Stimulated activated CD4-positive, alpha-beta T cell treated with anti-CD3 and anti-CD28 coated beads, Interleukin-12 subunit alpha, Interleukin-12 subunit beta, amount 100 ng/mL, for 24 hours (primary cell): Measurements from ENCODE around the gene ZNF333.
"Not testable (repeated sequence)": the region's sequence is repeated elsewhere in the genome, so short reads cannot be mapped to it uniquely, and the experiment has no call there.

Experiments
- DNase-seq, 2 experiments: peaks; one replicate each; pipeline ENCODE4 v3.0.0-alpha.2; 2020; ENCODE audit warnings: low read depth in 2 of 2

The ZNF333 gene

DNA sequence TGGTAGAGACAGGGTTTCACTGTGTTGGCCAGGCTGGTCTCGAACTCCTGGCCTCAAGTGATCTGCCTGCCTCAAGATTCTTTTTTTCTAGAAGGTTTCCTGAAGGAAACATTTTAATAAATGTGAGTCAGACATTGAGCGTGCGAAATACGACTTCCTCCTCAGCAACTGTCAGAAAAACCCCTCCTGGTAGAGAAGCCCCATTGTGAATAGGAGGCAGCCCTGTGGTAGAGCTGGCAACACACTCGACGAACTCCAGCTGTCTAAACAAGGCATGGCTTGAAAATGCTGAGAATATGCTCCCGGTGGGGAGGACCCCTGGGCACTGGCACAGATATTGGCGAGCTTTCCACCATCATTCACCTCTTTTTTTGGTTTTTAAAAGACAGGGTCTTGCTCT, 9.8 kb downstream of the ZNF333 start:
- DNase-seq: no peak

DNA sequence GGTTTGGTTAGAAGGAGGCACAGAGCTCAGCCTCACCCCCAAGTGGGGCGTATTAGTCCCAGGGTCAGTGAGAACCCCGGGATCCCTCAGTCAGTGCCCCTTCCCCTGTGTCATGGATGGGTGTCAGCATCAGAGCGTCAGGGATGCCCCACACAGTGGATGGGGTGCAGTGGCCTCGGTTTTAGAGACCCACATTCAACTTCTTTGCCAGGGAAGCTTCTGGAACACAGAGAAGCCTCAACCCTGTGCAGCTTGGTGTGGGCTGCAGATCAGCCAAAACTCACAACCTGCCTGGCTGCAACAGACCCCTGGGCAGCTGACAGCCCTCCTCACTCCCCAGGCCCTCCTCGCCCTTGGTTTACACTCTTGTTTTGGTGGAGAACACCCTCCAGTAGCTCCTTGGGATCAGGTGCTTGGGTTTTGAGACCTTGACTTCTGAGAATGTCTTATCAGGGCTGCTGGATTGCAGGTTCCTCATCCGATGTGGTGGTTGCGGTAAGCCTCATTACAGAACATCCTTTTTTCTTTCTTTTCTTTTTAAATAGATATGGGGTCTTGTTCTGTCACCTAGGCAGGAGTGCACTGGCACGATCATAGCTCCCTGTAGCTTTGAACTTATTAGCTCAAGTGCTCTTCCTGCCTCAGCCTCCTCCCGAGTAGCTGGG, 11.0 kb downstream of the ZNF333 start:
- no peak for DNase-seq

DNA sequence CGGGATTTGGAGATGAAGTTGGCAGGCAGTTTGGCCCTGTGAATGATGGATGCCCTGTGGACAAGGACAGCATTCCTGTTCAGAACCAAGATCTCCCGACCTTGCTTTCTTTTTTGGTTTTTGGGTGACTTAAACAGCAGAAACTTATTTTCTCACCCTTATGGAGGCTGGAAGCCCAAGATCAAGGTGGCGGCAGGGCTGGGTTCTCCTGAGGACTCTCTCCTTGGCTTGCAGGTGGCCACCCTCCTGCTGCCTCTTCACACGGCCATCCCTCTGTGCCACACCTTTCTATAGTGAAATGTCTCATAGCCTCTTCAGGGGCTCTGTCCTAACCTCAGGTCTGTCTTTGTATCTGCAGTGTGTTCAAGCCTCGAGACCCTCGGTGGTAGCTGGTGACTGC, 14.0 kb downstream of the ZNF333 start:
- no peak for DNase-seq

- DNase-seq: no peak
Observed at GRCh38 chr19:14704450-14704849, 14.6 kb downstream of the ZNF333 start.

DNA sequence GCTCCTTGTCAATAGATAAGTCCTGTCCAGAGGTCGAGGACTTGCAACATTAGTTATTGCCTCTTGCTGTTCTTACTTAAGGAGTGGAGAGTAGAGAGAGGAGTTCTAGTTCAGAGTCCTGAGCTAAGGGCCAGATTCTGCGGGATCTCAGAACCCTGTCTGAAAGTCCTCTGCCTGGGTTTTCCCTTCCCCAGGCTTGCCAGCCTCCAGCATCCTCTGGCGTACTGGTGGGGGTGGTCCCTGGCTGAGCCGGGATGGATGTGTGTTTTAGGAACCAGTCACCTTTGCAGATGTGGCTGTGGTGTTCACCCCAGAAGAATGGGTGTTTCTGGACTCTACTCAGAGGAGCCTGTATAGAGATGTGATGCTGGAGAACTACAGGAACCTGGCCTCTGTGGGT, 26.0 kb downstream of the ZNF333 start:
- DNase-seq: no peak

DNA sequence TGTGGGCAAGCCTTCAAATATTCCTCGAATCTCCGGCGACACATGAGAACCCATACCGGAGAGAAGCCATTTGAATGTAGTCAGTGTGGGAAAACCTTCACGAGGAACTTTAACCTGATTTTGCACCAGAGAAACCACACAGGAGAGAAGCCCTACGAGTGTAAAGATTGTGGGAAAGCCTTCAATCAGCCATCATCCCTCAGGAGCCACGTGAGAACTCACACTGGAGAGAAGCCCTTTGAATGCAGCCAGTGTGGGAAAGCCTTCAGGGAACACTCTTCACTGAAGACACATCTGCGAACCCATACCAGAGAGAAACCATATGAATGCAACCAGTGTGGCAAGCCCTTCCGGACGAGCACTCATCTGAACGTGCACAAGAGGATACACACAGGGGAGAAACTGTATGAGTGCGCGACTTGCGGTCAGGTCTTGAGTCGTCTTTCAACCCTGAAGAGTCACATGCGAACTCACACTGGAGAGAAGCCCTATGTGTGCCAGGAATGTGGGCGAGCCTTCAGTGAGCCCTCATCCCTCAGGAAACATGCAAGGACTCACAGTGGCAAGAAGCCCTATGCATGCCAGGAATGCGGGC, 28.8 kb downstream of the ZNF333 start:
- no peak for DNase-seq

DNA sequence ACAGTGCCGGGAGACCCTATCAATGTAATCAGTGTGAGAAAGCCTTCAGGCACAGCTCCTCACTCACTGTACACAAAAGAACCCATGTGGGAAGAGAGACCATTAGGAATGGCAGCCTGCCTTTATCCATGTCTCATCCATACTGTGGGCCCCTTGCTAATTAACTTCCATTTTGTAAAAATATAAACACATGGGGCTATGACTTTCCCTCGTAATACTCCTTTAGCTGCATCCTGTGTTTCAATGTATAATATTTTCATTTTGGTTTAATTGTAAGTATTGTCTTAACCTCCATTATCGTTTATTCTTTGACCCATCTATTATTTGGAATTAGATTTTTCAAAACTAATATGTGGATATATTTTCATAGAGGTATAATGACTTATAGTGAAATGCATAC, 29.3 kb downstream of the ZNF333 start:
- no peak for DNase-seq

DNA sequence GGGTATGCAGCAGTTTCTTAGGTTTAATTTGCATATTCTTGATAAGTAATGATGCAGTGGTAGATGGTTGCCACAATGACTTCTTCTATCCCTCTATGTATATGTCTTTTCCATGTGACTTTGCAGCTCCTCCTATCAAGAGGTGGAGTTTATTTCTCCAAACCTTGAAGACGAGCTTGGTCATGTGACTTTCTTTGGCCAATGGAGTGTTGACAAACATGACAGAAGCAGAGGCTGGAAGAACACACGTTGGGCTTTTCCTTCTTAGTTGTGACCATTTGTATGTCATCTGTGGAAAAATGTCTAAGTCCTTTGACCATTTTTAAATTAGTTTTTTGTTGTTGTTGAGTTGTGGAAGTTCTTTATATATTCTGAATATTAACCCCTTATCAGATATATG, 32.3 kb downstream of the ZNF333 start:
- DNase-seq: no peak

GRCh38 chr19:14728595-14728994, 38.7 kb downstream of the ZNF333 start:
- no peak for DNase-seq

GRCh38 chr19:14731200-14731599, 41.4 kb downstream of the ZNF333 start:
- DNase-seq: no peak

DNA sequence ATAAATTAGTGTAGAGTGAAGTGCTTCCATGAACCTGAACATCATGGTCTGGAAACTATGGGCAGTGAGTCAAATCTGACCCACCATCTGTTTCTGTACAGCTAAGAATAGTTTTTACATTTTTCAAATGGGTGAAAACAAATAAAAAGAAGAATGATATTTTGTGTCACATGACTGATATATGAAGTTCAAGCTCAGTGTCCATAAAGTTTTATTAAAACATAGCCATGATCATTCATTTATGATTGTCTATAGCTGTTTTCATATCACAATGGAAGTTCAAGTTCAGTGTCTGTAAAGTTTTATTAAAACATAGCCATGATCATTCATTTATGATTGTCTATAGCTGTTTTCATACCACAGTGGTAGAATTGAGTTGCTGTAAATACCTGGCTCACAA, 42.7 kb downstream of the ZNF333 start:
- DNase-seq: no peak

DNA sequence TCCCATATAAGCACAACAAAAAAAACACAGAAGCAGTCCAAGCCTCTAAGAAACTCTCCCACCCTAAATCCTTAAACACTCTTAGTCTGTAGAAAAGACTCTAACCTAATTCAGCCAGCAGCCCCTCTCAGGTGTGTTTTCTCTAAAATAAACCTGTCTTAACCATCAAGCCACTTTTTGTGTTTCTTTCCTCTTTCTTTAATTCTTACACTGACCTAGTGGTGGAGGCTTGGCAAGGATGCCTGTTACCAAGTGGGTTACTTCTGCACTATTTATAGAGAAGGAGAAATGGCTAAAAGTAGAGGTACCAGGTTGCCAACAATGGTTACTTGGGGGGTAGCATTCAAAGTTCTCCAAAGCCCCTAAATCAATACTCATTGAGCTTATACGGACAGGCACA, 43.7 kb downstream of the ZNF333 start:
- DNase-seq: no peak

DNA sequence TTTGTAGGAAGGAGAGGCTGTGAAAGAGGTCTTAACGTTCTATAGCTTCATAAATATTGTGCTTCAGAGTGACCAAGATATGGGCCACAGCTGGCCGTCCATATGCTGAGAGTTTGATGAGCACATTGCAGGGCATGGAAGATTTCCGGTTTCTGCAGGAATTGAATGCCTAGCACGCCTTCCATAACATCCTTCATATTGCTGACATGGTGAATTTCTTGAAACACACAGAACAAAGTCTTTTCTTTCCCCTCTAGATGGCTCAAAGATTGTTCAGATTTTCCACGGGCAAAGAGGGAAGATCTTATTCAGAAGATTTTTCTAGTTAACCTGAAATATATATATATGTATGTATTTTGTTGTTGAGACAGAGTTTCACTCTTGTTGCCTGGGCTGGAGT, 46.1 kb downstream of the ZNF333 start:
- DNase-seq: no peak

DNA sequence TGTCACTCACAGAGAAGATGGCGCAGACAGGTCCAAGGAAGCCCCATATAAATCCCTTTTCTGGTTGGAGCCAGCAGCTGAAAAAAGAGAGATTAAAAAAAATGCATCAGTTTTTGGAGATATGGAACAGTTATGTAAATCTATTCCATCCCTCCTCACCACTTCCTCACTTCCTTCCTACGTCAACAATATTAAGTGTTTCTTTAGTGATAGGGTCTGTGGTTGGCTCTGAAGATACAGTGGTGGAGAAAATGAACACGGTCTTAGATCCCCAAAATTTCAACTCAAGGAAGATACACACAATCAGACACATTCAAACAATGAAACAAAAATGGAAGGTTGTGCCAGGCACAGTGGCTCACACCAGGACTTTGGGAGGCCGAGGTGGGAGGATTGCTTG, 57.0 kb downstream of the ZNF333 start:
- no peak for DNase-seq

DNA sequence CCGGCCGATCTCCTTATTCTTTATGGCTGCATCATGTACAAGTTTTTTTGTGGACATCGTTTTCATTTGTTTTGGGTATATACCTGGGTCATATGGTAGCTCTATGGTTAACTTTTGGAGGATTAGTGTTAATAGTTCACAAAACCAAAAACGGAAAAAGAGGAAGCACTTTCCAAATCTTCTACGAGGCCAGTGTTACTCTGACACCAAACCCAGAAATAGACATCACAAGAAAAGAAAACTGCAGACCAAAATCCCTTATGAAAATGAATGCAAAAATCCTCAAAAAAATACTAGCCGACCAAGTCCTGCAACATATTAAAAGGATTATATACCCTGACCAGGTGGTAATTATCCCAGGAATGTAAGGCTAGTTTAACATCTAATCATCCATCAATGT, 58.8 kb downstream of the ZNF333 start:
- DNase-seq: no peak

GRCh38 chr19:14758816-14759215, 69.0 kb downstream of the ZNF333 start:
- DNase-seq: no peak

DNA sequence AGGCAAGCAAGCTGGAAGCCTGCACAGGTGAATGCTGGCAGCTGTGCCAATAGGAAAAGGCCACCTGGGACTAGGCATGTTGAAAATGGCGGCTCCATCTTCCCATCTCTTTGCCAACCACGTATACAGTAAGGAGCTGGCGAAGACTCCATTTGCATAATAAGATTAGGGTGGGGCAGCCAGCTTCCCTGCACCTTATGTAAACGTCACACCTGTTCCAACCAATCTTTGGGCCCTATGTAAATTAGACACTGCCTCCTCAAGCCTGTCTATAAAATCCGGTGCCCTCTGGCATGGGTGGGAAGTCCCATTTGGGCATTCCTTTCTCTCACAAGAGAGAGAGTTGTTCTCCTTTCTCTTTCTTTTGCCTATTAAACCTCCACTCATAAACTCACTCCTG, 71.8 kb downstream of the ZNF333 start:
- no peak for DNase-seq

- DNase-seq: no peak
Observed at GRCh38 chr19:14762111-14762510, 72.3 kb downstream of the ZNF333 start.

- no peak for DNase-seq
Observed at GRCh38 chr19:14763497-14764145, 73.8 kb downstream of the ZNF333 start.

DNA sequence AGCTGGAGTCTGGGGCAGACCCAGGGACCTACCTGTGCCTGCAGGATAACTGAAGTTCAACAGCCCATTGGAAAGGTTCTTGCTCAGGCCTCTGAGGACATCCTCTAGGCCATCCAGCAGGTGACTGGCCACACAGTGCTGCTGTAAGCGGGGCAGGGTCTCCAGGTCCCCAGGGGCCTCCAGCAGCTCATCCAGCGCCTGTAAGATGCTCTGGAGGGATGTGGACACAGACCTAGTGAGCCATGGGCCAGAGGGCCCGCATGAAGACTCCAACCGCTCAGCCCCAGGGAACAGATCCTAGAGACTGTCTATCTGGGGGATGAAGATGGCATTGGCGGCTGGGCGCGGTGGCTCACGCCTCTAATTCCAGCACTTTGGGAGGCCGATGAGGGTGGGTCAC, 74.6 kb downstream of the ZNF333 start:
- DNase-seq: no peak

DNA sequence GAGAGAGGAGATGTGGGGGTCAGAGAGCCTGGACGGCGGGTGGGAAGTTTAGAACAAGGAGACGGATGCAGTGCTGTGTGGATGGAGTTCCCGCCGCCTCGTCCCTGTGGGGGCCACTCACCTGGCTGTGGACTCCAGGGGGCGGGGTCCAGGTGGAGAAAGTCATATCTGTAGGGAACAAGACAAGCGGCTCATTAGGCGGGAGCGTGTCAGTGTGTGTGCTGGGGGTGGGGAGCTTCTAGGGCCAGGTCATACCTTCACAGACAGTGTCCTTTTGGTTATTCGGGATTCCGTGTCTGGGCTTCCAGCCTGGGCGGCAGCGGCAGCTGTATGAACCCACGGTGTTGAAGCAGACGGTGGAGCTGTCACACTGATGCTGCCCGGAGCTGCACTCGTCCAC, 75.6 kb downstream of the ZNF333 start:
- DNase-seq: not testable (repeated sequence)

DNA sequence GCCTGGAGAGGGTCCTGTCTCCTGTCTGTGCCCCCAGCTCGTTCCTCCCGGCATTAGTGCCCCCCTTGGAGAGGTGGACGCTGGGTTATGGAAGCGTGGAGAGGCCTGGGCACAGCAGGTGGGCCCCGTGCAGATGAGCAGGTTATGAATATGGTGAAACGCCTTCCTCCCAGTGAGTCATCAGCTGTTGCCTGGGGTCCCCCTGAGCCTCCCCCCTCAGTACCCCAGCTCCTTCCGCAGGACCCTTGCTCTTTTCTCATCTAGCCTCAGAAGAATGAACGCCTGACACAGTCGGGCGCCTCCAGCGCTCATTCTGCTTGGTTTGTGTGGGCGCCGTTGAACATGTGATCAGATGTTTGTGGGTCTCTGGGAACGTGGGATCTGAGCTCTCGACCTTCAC, 76.0 kb downstream of the ZNF333 start:
- not testable (repeated sequence) for DNase-seq

GRCh38 chr19:14767466-14767971, 77.7 kb downstream of the ZNF333 start:
- DNase-seq: no peak
